HEK293 (cell line): ENCODE measurements around the gene SERINC3.

Experiments
- CTCF ChIA-PET: fragments of 350-600 bp; formaldehyde crosslinking; extraction: SDS; loops from one replicate; lab custom pipeline; 2021; ENCODE audit warnings: antibody characterized with exemption; lab: Yijun Ruan, JAX
- POLR2A ChIA-PET: fragments of 300-600 bp; formaldehyde crosslinking; extraction: SDS; loops from one replicate; lab custom pipeline; 2020; ENCODE audit warnings: antibody characterized with exemption, inconsistent platforms; lab: Yijun Ruan, JAX
- H3K27ac ChIP-seq: fragments of 200-500 bp; sonication (Bioruptor generic); 2 replicates; pipeline ENCODE4 v1.5.1; 2014; ENCODE audit warnings: low read depth, low read length, control low read depth, inconsistent platforms; ENCODE audit errors: extremely low read depth
- H3K36me3 ChIP-seq, 2 experiments: fragments of 200-500 bp in 1 of 2; sonication (Bioruptor generic) in 1 of 2; 1 replicate in 1 of 2; 2 replicates in 1 of 2; pipeline ENCODE4 v1.5.1; 2014 to 2017; ENCODE audit warnings: inconsistent platforms in 2 of 2, low read length in 2 of 2; ENCODE audit not compliant: control insufficient read depth in 2 of 2, insufficient read depth in 1 of 2
- H3K4me1 ChIP-seq: fragments of 200-500 bp; sonication (Bioruptor generic); 2 replicates; pipeline ENCODE4 v1.5.1; 2014; ENCODE audit warnings: mild to moderate bottlenecking, low read length, inconsistent platforms; ENCODE audit not compliant: control insufficient read depth, insufficient read depth
- H3K4me3 ChIP-seq: 2 replicates; pipeline ENCODE4 v1.5.1; 2011; ENCODE audit warnings: low read depth, mild to moderate bottlenecking, control low read depth, low read length, moderate library complexity
- H3K9me3 ChIP-seq: fragments of 200-500 bp; sonication (Bioruptor generic); 2 replicates; pipeline ENCODE4 v1.5.1; 2014; ENCODE audit warnings: low read depth, low read length, inconsistent platforms; ENCODE audit not compliant: control insufficient read depth, insufficient read depth
- GLI2 ChIP-seq: fragments of 450-650 bp; formaldehyde crosslinking; IDR thresholded peaks from 2 replicates; pipeline ENCODE4; 2017; ENCODE audit warnings: missing biosample characterization, missing genetic modification characterization, low read depth, borderline replicate concordance
- MZF1 ChIP-seq: fragments of 450-650 bp; formaldehyde crosslinking; IDR thresholded peaks from 2 replicates; pipeline ENCODE4 v1.5.1; 2017; ENCODE audit warnings: missing biosample characterization, missing genetic modification characterization, borderline replicate concordance
- PRDM2 ChIP-seq: fragments of 450-650 bp; formaldehyde crosslinking; IDR thresholded peaks from 2 replicates; pipeline ENCODE4 v1.5.1; 2016; ENCODE audit warnings: missing biosample characterization, missing genetic modification characterization, borderline replicate concordance
- ZNF121 ChIP-seq: fragments of 450-650 bp; formaldehyde crosslinking; IDR thresholded peaks from 2 replicates; pipeline ENCODE4 v1.5.1; 2016; ENCODE audit warnings: missing biosample characterization, missing genetic modification characterization
- ZNF23 ChIP-seq: fragments of 450-650 bp; formaldehyde crosslinking; IDR thresholded peaks from 2 replicates; pipeline ENCODE4 v1.5.1; 2016; ENCODE audit warnings: missing biosample characterization, missing genetic modification characterization, borderline replicate concordance
- ZNF404 ChIP-seq: fragments of 450-650 bp; formaldehyde crosslinking; IDR thresholded peaks from 2 replicates; pipeline ENCODE4 v1.5.1; 2017; ENCODE audit warnings: missing biosample characterization, missing genetic modification characterization
- ZNF670 ChIP-seq: fragments of 450-650 bp; formaldehyde crosslinking; IDR thresholded peaks from 2 replicates; pipeline ENCODE4 v1.5.1; 2016; ENCODE audit warnings: missing biosample characterization, missing genetic modification characterization, low read depth
- ZNF692 ChIP-seq: fragments of 450-650 bp; formaldehyde crosslinking; IDR thresholded peaks from 2 replicates; pipeline ENCODE4 v1.5.1; 2016; ENCODE audit warnings: missing biosample characterization, missing genetic modification characterization
- ZSCAN4 ChIP-seq: fragments of 450-650 bp; formaldehyde crosslinking; IDR thresholded peaks from 2 replicates; pipeline ENCODE4 v1.5.1; 2017; ENCODE audit warnings: missing biosample characterization, missing genetic modification characterization
- ZXDB ChIP-seq: fragments of 450-650 bp; formaldehyde crosslinking; IDR thresholded peaks from 2 replicates; pipeline ENCODE4 v1.5.1; 2016; ENCODE audit warnings: missing biosample characterization, missing genetic modification characterization

SERINC3 gene

GRCh38 chr20:44465001-44465560, 56.8 kb downstream of the SERINC3 start (continued):
- TF ChIP-seq ZNF692 (tag by site-specific recombination) (no peak), ZNF23 (tag by site-specific recombination) (no peak)
- TF ChIP-seq, all 188 proteins: peak for 0

GRCh38 chr20:44464514-44464913, 57.4 kb downstream of the SERINC3 start:
- POLR2A ChIA-PET: no interaction called here
- CTCF ChIA-PET: no interaction called here
- no peak overlapping the region for H3K27ac ChIP-seq

More at GRCh38 chr20:44464514-44464913, 57.4 kb downstream of the SERINC3 start:
- no peaks in the 10 kb centered on the region for H3K9me3 ChIP-seq
- no peak overlapping the region for H3K4me3 ChIP-seq
- H3K4me1 ChIP-seq: no peaks in the 10 kb centered on the region
- no peak for TF ChIP-seq ZSCAN4 (tag by site-specific recombination)
- TF ChIP-seq ZXDB: no peak
- no peak for TF ChIP-seq PRDM2 (tag by site-specific recombination)
- TF ChIP-seq ZNF404: no peak
- no peak for TF ChIP-seq ZNF121 (tag by site-specific recombination)
- TF ChIP-seq ZNF670 (tag by site-specific recombination): no peak
- TF ChIP-seq GLI2: no peak
- TF ChIP-seq MZF1 (tag by site-specific recombination): no peak
- H3K36me3 ChIP-seq: no peaks in the 10 kb centered on the region
